ENCODE data around the gene EMC8.

GRCh38 chr16:85782451-85782850, 16.9 kb downstream of the EMC8 start:
- TF ChIP-seq POLR2A (IDR thresholded peaks at IDR 0.05; ENCODE audit: low read length) (no peak), GATA1 (IDR thresholded peaks at IDR 0.05; ENCODE audit: low read depth, low read length) (no peak)
